ENCODE results near the gene KLF13.

KLF13 gene

GRCh38 chr15:31317017-31317416, 9.6 kb upstream of the KLF13 start:
- no peak for DNase-seq

- DNase-seq: peak; percentile 9
These were observed 9.0 kb upstream of the KLF13 start for GRCh38 chr15:31317421-31318327.

GRCh38 chr15:31318429-31318828, 8.2 kb upstream of the KLF13 start:
- DNase-seq: no peak

GRCh38 chr15:31320022-31320421, 6.6 kb upstream of the KLF13 start:
- DNase-seq: no peak

GRCh38 chr15:31321418-31321817, 5.2 kb upstream of the KLF13 start:
- DNase-seq: no peak

GRCh38 chr15:31322504-31322903, 4.1 kb upstream of the KLF13 start:
- DNase-seq: no peak

GRCh38 chr15:31323627-31324026, 3.0 kb upstream of the KLF13 start:
- DNase-seq: no peak

GRCh38 chr15:31324186-31324585, 2.4 kb upstream of the KLF13 start:
- no peak for DNase-seq

GRCh38 chr15:31324806-31325594, 1.6 kb upstream of the KLF13 start:
- no peak for DNase-seq

GRCh38 chr15:31325595-31326155, 960 bp upstream of the KLF13 start:
- peak; percentile 47 for DNase-seq

- DNase-seq: no peak
These were observed 437 bp downstream of the KLF13 start for GRCh38 chr15:31326875-31327668.

GRCh38 chr15:31327669-31328427, 1.2 kb downstream of the KLF13 start:
- peak; percentile 25 for DNase-seq

GRCh38 chr15:31328428-31328968, 1.9 kb downstream of the KLF13 start:
- DNase-seq: peak; percentile 24

- no peak for DNase-seq
These were observed 2.5 kb downstream of the KLF13 start for GRCh38 chr15:31328969-31329639.

GRCh38 chr15:31329640-31330010, 3.0 kb downstream of the KLF13 start:
- no peak for DNase-seq

- no peak for DNase-seq
These were observed 3.6 kb downstream of the KLF13 start for GRCh38 chr15:31330111-31330785.

- DNase-seq: no peak
These were observed 4.2 kb downstream of the KLF13 start for GRCh38 chr15:31330836-31331235.

- DNase-seq: no peak
These were observed 4.8 kb downstream of the KLF13 start for GRCh38 chr15:31331389-31331788.

GRCh38 chr15:31332020-31332680, 5.5 kb downstream of the KLF13 start:
- DNase-seq: no peak

GRCh38 chr15:31332681-31333071, 6.0 kb downstream of the KLF13 start:
- DNase-seq: no peak

All from fibroblast of skin of abdomen (primary cell).